ENCODE results near the gene SCAP.
"Not testable (repeated sequence)": the region's sequence is repeated elsewhere in the genome, so short reads cannot be mapped to it uniquely, and the experiment has no call there.

SCAP gene

GRCh38 chr3:47475570-47476329 lies at the start of gene SCAP:
Gene SCAP (minus strand): TSS chr3:47475941. CDS start chr3:47442993, 32,948 bp downstream.
- DNase-seq (ENCODE audit: low read depth in 2 of 2): peak; percentile 93 to 94

DNA sequence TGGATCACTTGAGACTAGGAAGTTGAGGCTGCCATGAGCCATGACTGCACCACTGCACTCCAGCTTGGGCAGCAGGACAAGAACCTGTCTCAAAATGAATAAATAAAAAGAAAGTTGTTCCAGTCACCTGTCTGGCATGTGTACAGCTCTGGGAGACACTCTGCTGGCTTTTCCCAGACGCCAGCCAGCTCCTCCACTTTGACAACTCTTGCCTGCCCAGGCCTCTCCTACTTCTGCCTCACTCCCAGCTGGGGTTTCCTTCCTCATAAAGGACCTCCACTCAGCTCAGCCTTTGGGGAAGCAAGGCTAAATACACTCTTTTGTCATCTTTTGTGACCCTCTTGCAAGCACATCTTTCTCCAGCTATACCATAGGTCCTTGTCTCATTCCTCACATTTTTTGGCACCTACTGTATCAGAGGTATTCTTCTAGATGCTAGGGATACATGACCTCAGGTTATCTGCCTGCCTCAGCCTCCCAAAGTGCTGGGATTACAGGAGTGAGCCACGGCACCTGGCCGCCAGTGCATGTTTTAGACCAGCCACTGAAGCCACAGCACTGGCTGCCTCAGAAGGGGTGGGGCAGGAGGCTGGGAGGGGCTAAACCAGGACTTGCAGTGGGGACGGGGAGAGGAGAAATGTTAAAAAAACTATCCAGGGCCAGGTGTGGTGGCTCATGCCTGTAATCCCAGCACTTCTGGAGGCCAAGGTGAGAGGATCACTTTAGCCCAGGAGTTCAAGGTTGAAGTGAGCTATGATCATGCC lies 47.8 kb upstream of the SCAP start:
- no peak for DNase-seq (ENCODE audit: low read depth in 2 of 2)

DNA sequence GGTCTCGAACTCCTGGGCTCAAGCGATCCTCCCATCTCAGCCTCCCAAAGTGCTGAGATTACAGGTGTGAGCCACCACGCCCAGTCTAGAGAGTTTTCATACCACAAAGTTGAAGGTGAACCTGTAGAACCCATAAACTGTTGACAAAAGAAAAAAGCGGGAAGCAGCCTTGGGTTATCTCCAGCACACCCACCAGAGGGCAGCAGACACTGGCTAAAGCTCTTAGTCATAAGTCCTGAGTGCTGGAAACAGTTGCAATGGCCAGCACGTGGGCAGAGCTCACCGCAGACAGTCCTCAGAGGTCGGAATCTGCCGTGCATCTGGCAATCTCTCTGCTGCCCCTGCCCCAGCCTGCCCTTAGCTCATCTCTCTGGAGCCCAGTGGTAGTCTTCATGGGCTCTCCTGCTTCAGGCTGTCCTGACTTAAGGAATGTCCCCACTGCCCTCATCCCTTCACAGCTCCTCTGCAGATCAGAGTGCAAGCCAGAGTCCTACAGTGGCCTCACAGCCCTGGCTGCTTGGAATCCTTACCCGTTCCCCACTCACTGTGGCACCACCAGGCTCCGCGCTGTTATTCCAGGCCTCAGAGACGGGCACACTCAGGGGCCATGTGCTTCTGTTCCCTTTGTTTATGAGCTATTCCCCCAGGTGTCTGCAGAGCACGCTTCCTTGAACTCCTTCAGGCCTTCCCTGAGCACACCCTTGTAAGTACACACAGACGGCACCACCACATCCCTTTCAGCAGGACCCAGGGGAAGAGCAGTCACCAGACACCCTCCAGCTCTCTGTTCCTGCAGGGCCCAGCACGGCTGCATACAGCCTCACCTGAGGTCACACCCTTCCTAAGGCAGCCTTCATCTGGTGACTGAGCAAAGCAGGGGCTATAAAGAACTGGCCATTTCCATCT lies 46.6 kb upstream of the SCAP start:
- DNase-seq (ENCODE audit: low read depth in 2 of 2): peak; percentile 43 to 73

GRCh38 chr3:47520756-47521155 lies 45.0 kb upstream of the SCAP start:
- no peak for DNase-seq (ENCODE audit: low read depth in 2 of 2)

DNA sequence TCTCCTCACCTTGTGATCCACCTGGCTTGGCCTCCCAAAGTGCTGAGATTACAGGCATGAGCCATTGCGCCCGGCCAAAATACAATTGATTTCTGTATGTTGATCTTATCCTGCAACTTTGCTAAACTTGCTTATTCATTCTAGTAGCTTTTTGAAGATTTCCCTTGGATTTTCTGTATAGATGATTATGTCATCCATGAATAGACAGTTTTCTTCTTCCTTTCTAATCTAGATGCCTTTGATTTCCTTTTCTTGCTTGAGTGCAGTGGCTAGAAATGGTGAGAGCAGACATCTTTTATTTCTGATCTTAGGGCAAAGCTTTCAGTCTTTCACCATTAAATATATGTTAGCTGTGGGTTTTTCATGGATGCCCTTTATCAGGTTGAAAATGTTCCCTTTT lies 42.2 kb upstream of the SCAP start:
- no peak for DNase-seq (ENCODE audit: low read depth in 2 of 2)

- no peak for DNase-seq (ENCODE audit: low read depth in 2 of 2)
Measured at GRCh38 chr3:47515864-47516319, 40.2 kb upstream of the SCAP start.

DNA sequence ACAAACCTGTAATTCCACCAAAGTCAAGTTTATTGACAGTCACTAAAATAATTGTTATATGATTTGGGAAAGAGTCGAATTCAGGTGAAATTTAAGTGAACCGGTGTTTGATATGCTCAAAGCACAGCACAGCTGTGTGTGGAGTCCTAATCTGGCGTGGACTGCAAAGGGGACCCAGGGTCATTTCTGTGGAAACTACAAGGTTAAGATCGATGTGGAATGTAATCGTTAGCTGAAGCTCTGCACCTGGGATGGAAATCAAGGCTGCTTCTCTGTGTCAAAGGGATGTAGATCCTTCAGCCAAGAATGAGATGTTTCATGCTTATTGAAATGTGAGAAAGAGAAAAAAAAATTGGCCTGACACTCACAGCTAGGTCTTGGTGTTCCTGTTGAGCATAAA lies 39.4 kb upstream of the SCAP start:
- DNase-seq (ENCODE audit: low read depth in 2 of 2): no peak

DNA sequence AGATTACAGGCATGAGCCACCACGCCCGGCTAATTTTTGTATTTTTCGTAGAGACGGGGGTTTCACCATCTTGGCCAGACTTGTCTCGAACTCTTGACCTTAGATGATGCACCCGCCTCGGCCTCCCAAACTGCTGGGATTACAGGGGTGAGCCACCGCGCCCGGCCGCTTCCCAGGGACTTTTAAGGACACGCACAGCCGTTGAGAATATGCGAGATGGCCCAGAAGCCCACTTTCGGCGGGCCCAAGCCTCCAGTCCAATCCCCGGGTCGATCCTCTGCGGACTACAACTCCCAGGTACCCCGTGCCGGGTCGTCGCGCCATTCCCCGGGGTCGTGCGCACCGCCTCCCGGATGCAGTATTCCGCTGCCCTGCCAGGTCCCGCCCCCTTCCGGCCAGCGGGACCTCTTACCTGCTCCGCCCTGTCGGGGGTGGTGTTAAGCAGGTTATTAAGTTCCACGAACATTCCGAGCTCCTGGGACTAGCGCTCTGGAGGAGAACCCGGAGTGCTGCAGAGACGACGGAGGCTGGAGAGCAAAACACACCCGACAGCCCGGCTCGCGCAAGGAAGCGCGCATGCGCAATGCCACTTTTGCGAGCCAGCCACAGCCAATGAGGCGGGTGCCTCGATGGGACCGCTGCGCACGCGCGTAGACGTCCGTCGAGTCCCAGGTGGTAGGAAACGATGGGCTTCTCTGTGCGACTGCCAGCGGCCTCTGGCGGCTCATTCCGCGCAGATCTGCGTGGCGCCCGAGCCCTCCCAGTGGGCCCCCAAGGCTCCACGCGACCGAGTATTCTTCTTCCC lies 37.6 kb upstream of the SCAP start, which contains the start of gene ELP6:
ELP6 (minus strand) TSS at position 588 of the 805 bp plus-strand sequence; CDS start at position 466, 122 bp downstream.
- DNase-seq (ENCODE audit: low read depth in 2 of 2): peak; percentile 94 to 95

- peak; percentile 4 to 8 for DNase-seq (ENCODE audit: low read depth in 2 of 2)
Measured at GRCh38 chr3:47512416-47513124, 36.8 kb upstream of the SCAP start.

- DNase-seq (ENCODE audit: low read depth in 2 of 2): not testable (repeated sequence)
Measured at GRCh38 chr3:47505267-47505666, 29.5 kb upstream of the SCAP start.

DNA sequence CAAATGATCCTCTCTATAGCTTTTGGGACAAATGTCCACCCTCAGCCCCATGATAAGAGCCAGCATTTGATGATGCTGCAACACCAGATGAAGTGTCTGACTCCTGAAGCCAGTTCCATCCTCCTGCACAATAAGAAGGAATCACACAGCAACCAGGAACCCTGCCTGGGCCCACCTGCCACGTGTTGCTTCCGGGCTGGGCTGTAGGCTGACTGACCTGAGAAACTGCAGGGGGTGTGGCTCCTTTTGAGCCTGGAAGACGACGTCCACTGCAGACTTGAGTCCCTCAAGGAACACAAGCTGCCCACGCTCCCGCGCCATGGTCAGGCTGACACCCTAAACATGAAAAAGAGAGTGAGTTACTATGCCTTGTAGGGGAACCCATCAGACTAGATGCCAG lies 28.4 kb upstream of the SCAP start:
- DNase-seq (ENCODE audit: low read depth in 2 of 2): no peak

DNA sequence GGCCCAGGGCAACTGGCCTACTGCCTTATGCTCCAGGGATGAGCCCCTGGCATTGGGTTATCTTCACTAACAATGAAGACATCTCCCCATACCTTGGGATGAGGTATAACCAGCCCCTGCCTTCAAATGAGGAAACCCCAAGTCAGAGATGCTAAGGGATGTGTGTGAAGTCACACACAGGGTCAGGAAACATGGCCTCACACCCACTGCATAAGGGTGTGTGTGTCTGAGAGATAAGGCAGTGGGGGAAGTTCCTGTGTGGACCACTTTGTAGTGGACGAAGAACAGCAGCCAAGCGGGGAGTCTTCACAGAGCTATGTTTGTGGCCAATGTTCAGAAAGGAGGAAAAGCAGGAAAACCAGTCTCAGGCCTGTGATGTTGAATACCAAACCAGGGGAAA lies 27.3 kb upstream of the SCAP start:
- no peak for DNase-seq (ENCODE audit: low read depth in 2 of 2)

DNA sequence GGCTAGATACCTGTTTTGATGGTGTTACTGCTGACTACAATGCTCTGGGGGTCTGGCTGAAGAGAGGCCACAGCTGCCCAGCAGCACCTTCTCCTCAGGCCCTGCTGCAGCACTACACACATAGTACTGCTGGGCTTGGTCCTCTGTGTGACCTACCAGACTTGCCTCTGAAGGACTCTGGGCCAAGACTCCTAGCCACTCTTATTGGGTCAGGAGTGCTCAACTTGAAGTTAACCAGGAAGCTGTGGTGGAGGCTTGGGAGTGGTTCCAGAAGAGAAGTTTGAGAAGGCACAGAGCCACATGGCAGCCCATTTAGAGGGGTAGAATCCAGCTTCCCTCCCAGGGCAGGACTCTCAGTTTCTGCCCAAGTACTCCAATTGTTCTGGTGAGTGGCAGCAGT lies 21.2 kb upstream of the SCAP start:
- DNase-seq (ENCODE audit: low read depth in 2 of 2): no peak

DNA sequence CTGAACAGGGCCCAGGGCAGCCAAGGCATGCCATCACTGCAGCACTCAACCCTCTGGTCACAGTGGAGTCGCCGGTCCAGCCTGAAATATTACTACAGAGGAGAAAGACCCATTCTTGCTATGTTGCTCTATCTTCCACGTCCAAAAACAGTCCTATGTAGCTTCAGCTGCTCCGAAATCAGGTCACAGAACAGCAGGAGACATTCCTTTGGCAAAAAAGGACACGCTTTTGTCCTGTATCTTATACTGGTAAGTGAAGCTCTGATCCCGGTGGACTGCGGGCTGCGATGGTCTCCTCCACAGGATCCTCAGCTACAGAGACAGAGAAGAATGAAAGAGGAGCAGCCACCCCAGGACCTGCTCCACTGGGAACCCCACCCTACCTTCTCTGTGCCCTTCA lies 20.1 kb upstream of the SCAP start:
- no peak for DNase-seq (ENCODE audit: low read depth in 2 of 2)

DNA sequence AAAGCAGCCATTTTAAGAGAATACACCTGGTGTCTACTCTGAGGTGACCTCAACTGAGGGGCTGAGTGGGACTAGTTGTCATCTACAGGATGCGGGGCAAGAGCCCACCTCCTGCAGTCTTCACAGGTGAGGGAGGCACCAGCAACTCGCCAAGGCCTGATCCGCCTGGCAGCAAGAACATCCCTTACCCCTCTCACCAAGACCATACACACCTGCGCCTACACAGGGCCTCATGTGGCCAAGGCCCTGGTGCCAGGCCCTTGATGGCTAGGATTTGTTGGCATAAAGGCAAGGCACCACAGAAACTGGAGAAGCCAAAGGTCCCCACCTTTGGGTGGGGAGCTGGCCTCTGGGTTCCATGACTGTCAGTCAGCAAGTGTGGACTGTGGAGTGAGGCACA lies 19.4 kb upstream of the SCAP start:
- DNase-seq (ENCODE audit: low read depth in 2 of 2): no peak

GRCh38 chr3:47491777-47492176 lies 16.0 kb upstream of the SCAP start:
- no peak for DNase-seq (ENCODE audit: low read depth in 2 of 2)

DNA sequence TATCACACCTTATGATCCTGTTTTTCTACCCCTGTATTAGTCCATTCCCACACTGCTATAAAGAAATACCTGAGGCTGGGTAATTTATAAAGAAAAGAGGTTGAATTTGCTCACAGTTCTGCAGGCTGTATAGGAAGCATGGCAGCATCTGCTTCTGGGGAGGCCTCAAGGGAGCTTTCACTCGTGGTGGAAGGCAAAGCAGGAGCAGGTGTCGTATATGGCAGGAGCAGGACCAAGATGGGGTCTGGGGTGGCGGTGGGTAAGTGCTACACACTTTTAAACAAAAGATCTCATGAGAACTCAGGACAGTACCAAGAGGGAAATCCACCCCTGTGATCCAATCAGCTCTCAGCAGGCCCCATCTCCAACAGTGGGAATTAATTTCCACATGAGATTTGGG lies 15.4 kb upstream of the SCAP start:
- no peak for DNase-seq (ENCODE audit: low read depth in 2 of 2)

DNA sequence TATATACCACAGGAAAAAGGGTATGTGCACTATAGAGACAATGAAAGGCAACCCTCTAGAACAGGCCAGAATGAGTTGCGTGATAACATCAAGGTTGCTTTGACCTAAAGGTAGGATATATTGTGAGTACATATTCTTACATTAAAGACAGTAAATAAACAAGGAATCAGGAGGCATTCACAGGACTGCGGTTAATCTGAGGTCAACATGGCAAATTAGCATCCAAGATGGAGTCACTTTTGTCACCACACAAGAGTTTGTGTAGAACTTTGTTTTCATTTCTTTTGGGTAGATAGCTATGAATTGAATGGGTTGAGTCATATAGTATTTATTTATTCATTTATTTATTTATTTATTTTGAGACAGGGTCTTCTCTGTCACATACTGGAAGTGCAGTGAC lies 11.5 kb upstream of the SCAP start:
- no peak for DNase-seq (ENCODE audit: low read depth in 2 of 2)

DNA sequence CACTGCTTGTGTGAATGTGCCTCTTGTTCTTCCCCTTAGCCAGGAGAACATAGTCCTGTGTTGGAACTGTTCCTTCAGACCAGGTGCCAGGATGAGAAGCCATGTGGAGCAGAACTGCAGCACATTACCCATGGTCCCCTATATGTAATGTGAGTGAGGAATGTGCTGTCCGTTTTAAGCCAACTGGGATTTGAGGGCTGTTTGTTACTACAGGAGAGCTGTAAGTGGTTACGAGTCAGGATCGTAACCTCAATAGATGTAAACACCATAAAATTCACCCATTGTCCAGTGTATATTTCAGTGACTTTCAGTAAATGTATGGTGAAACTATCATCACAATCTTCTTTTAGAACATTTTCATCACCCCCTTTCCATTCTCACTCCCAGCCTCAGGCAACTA lies 10.1 kb upstream of the SCAP start:
- no peak for DNase-seq (ENCODE audit: low read depth in 2 of 2)

DNA sequence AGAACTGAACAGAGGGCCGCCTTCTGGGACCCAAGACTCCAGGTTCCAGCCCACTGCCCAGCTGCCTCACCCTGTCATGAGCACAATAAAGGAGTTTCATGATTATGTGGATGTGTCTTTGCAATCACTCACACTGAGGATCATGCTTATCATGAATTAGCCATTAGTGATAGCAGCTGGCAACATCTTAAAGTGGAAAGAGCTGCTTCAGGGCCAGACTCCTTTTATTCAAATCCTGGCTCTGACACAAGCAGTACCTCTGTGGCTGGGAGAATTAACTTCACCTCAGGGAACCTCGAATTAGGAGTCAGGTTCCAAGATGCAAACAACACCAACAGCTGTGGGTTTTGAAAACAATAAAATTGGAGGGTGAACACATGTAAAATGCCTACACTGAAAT lies 6.6 kb upstream of the SCAP start:
- DNase-seq (ENCODE audit: low read depth in 2 of 2): no peak

Measured in stimulated activated CD4-positive, alpha-beta T cell treated with anti-CD3 and anti-CD28 coated beads, Interleukin-12 subunit alpha, Interleukin-12 subunit beta, amount 100 ng/mL, for 24 hours (primary cell).